ENCODE data around the gene BCAT1.

BCAT1 gene

GRCh38 chr12:24798335-24798734 lies 150.6 kb downstream of the BCAT1 start:
- no peak for DNase-seq

DNA sequence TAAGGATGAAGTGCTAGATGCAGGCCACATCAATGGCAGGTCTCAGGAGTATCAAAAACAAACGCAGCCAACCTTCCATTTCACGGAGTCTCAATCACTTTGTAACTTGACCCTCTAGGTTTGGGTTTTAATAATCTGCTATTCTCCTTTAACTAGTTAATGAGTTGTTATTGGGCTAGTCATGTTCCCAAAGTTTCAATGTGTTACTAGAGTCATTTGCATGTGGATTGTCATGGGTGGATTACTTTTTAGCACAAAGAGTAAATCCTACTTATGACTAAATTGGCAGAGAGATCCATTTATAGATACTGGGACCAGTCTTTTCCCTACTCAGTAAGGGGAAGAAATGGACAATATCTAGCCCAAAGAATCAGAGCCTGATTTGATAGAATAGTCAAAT lies 151.0 kb downstream of the BCAT1 start:
- DNase-seq, result no peak

DNA sequence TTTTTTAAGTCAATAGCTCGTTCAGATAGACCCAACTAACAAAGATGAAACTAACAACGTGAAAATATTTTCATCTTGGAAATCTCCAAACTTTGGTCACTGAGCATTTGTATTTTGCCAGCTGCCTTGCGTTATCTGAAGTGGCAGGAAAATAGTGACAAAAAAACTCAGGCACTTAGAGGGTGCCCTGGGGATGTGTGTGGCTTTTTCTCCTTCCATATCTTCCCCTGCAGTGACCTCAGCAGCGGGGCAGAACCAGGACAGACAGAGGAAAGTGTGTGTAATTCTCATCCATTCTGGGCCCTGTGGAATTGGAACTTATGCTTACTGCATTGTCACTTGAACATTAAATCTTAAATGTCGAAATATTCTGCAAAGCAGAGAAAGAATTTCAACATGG lies 152.0 kb downstream of the BCAT1 start:
- no peak for DNase-seq

- DNase-seq, result no peak
These were observed 153.1 kb downstream of the BCAT1 start for GRCh38 chr12:24795699-24796347.

- no peak for DNase-seq
These were observed 157.3 kb downstream of the BCAT1 start for GRCh38 chr12:24791622-24792021.

GRCh38 chr12:24788886-24789285 lies 160.0 kb downstream of the BCAT1 start:
- DNase-seq, result peak; percentile 11

DNA sequence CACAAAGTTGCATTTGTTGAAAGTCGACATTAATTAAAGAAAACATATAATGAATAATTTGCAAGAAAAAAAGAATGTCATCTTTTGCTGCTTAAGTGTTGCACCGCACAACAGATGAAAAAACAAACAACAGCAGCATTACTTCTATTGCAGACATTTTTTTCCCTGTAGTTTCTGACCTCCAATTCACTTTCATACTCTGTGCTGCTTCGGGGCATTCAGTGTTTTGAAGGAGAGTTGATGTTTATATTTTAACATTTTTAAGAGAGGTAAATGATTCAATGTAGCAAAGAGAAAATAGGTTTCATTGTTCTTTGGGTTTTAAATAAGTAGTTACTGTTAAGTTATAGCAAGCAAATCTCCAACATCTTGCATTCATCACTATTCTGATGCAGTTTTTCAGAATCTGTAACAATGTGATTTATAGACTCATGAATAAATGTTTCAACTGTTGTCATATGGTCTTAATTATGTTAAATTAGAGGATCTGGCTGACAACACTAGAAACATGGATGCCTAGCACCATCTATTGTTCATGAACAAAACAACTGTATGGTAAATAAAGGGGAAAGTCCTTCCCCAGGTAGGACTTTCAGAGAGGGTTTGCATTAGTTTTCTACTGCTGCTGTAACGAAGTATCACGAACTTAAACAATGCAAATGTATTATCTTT lies 168.1 kb downstream of the BCAT1 start:
- no peak for DNase-seq

GRCh38 chr12:24778486-24779304 lies 170.2 kb downstream of the BCAT1 start:
- no peak for DNase-seq

DNA sequence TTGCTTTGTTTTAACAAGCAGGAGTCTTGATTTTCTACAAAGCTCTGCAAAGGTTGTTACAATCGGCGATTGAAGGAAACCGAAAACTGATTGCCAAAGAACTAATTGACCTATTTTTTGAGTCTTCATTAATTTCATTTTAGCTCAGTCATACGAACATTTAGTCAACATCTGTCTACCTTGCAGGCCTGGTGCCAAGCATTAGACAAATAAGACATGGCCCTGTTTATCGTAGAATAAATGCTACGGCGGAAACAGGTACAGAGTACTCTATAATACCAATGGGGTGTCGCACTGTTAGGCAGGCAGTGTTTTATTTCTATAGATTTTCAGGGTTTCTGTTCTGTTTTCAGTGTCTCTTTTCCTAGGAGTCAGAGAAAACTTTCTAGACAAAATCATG lies 171.5 kb downstream of the BCAT1 start:
- no peak for DNase-seq

DNA sequence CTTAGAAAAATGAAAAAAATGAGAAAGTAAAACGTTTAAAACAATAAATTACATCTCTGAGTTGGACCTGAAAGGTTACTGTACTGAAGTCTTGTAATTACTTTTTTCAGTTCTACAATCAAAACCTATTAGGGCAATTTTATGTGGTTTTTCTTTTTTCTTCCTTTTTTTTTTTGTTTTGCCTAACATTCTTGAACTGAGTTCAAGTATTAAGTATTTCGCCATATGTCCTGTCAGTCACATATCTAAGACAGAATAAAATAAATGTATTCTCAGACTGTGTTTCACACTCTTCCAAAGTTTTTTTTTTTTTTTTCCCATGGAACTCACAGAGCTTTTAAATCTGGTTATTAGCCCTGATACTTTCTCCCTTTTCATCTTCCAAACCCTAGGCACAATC lies 172.0 kb downstream of the BCAT1 start:
- no peak for DNase-seq

GRCh38 chr12:24775073-24775472 lies 173.8 kb downstream of the BCAT1 start:
- no peak for DNase-seq

GRCh38 chr12:24773996-24774395 lies 174.9 kb downstream of the BCAT1 start:
- DNase-seq, result no peak

- DNase-seq, result no peak
These were observed 176.1 kb downstream of the BCAT1 start for GRCh38 chr12:24772813-24773212.

GRCh38 chr12:24770821-24771220 lies 178.1 kb downstream of the BCAT1 start:
- DNase-seq, result no peak

DNA sequence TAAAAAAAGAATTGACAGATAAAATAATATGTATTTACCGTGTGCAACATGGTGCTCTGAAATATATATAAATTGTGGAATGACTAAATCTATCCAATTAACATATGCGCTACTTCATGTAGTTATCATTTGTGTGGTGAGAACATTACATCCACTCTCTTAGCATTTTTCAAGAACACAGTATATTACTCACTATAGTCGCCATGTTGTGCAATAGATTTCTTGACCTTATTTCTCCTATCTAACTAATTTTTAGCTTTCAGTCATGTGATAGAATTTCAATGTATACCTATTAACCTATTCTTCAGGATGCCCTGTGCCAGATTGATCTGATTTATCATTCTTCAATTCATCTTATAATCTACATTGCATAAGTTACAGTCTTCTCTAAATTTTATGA lies 178.6 kb downstream of the BCAT1 start:
- no peak for DNase-seq

DNA sequence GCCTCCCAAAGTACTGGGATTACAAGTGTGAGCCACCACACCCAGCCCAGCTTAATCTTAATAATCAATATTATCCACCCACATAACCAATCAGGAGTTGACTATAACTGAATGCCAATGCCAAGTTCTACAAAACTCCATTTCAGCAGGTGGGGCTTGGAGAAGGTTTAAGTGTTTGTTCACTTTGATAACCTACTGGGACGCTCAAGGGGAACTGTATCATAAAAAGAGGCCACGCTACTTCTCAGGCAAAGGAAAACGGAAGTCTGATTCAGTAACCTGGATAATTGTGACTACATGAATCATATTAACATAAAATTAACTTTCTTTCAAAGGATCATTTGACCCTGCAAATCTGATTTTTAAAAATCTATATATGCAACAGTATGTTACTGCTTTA lies 179.2 kb downstream of the BCAT1 start:
- DNase-seq, result no peak

DNA sequence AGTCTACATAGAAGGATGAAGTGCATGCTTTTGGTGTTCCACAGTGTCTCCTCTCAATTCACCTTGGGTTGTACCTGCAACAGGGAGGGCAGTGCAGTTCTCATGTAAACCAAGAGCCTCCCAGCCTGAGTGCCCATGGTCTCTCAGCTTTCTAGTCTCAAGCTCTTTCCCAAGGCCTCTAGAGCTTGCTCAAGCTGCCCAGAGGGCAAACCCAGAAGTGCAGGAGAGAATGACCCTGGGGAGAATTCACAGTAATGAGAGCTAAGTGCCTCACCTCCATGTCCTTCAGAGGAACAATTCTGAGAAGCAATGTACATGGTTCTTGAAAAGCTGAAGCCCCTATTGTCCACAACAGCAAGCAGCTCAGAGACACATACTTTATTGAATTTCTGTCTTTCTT lies 180.5 kb downstream of the BCAT1 start:
- no peak for DNase-seq

DNA sequence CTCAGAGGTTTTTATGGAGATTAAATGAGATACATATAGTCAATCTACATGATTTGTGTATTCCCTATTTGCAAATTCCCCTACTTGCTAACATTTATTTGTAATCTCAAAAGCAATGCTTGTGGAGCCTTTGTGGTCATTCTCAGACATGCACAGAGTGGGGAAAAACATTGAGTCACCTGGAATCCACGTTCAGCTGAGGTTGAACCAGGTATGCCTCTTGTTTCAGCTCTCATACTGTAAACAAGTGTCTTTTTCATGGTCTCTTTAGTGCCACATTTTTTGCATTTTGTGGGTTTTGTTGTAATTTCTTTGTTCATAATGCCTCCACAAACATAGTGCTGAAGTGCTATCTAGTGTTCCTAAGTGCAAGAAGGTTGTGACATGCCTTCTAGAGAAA lies 181.9 kb downstream of the BCAT1 start:
- DNase-seq, result no peak

GRCh38 chr12:24764712-24765111 lies 184.2 kb downstream of the BCAT1 start:
- DNase-seq, result no peak

- no peak for DNase-seq
These were observed 188.1 kb downstream of the BCAT1 start for GRCh38 chr12:24760606-24761378.

DNA sequence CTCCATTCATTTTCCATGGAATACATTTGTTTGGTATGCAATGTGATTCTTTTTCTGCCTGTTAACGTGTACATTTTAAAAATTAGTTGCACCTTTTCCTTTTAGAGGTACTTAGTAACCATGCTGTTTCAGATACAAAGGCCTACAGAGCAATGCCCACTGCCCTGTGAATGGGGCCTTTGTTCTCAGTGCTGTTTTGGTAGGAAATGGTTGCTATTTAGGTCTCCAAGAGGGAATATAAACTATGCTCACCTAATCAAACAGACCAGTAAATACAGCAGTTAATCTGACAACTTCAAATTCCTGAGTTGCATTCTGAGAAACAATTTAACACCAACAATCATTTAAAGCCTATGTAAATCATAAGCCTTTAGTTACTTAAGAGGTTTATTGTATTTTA lies 188.7 kb downstream of the BCAT1 start:
- no peak for DNase-seq

Data from NCI-H226 (cell line).